GM19099 (cell line): ENCODE results near the gene CRNN.

Experiments
- POLR2A ChIP-seq: IDR thresholded peaks from 3 replicates; pipeline ENCODE4 v1.6.1; 2011; ENCODE audit warnings: low read depth; ENCODE audit not compliant: insufficient read length; ENCODE audit errors: extremely low read depth

CRNN gene

DNA sequence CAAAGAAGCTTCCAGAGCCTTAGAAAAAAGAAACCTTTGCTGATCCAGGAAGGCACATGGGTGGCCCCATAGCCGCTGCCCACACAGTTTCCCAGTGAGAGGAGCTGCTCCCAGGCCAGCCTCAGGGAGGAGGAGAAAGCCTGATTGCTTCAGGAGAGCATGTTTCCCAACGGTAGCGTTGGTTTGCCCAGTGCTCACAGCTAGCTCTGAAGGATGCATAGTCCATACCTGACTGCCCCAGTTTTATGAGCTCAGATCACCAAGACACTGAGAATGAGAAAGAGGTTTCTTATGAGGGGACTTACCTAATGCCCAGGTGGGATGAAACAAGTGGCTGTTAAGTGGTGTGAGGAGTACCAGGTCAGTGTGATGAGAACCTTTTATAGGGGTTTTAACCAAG, at the start of gene CRNN:
Gene CRNN, minus strand, starts transcription at position 355 of the 400 bp plus-strand sequence. CDS start 2,030 bp downstream, outside the sequence.
- TF ChIP-seq POLR2A: no peak

DNA sequence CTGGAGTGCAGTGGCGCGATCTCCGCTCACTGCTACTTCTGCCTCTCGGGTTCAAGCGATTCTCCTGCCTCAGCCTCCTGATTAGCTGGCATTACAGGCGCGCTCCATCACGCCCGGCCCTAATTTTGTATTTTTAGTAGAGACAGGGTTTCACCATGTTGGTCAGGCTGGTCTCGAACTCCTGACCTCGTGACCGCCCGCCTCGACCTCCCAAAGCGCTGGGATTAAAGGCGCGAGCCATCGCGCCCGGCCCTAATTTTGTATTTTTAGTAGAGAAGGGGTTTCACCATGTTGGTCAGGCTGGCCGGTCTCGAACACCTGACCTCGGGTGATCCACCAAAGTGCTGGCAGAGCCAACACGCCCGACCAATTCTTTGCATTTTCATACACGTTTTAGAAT, 48.6 kb upstream of the CRNN start:
- TF ChIP-seq POLR2A: no peak

DNA sequence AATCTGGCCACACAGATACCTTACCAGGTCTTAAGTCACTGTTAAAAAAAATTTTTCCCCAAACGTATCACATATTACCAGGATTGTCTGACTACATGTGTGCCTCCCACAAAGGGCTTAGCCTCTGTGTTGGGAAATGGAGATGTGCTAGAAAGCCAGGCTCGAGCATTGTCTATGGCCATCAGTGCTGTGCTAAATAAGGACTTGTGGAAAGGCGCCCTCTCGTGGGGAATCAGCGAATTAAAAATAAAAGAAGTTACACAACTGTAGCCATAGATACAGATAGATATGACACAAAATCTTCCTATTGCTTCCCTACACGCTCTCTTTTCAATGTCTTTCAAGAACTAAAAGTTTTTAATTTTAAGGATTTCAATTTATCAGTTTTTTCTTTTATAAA, 47.5 kb upstream of the CRNN start:
- no peak for TF ChIP-seq POLR2A

DNA sequence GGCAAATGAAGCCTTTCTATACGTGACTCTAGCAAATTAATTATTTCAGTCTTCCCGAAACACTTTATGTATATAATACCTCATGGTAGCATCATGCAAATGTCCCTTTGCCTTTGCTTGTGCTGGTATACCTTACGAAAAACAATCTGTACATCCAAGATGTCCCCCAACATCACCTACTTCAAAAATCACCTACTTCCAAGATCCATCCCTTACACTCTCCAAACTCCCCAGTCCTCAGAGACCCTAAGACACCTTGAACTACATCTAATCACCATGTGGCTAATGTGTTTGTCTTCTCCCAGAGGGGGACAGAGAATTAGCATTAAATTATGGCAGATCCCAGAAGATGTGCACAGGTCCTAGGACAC, 46.5 kb upstream of the CRNN start:
- no peak for TF ChIP-seq POLR2A

DNA sequence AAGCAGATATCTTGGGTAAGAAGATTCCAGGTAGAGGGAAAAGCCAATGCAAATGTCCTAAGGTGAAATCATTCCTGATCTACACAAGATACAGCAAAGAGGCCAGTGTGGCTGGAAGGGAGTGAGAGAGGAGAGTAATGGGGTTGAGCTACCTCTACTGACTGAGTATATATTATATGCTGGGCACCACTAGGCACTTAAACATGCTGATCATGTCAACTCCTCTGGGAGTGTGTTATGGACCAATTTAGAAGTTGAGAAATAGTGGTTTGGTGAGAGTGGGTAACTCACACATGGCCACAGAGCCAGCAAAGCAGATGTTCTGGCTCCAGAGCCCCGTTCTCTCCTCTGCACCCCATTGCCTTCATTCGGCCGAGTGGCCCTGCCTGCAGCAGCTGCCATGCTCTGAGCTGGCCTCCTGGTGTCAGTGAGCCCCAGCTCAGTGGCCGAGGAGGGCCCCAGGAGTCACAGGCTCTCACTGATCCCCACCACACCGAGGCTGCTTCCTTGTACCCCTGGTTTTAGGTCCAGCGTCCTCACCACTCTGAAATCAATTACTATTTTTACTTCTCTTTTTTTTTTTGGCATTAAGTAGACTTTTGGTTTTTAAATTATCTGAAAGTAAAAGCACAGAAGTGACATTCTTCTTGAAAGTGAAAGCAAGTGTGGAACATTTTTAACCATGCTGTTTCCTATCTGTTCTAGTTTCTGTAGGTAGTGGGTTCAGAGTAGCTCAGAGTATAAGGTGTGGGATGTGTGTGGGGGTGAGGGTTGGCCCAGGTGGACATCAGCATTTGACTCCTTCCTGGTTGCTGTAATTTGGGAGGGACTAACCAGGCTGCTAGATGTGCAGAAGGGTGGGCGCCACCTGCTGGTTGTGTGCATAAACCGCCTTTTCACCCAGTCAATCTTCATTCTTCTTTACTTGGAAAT, 45.8 kb upstream of the CRNN start:
- no peak for TF ChIP-seq POLR2A

DNA sequence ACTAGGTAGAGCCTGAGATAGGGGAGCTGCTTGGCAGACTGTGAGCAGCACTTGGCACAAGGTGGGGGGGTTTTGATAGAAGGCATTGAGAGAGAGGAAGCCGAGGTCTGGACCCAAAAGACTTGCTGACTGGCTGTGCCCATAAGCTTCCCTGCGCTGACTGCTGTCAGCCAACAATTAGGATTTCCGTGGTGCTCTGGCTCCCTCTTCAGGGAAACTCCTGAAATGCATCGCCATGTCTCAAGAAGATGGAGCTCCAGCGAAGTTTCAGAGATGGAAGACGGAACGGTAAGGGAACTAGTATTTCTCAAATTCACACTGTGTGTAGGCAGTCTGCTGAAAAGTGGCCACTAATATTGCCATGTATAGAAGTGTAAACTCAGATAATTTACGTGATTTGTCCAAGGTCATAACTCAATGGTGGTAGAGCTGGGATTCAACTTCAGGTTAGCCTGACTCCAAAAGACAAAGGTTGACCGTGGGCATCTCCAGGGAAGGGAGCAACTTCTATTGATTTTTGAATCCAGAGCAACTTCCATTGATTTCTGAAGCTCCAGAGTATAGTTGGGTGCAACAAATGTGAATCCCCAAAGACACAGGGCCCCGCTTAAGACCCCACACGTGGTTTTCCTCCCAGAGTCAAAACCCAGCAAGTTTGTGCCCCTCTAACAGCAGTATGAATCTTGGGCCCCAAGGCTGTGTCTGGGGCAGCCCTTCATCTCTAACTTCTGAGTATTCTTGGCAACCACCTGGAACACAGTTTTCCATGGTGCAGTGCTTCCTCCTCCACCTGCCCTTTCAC, 44.5 kb upstream of the CRNN start:
- TF ChIP-seq POLR2A: no peak

DNA sequence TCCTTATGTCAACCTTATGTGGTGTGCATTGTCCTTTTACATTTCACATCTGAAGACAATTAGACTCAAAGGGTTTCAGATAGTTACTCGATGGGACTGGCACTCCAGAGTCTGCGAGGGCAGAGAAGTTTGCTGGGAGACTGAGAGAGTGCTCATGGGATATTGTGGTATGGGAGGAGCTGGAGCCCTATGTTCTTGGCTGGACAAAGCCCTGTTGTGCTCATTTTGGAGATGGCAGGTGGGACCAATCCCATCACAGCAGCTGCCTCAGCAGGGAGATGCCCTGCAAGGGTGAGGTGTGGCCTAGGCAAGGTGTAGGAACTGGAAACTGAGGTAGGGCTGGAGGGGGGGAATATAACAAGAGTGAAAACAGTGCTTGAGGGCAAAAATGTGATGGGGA, 43.5 kb upstream of the CRNN start:
- no peak for TF ChIP-seq POLR2A

DNA sequence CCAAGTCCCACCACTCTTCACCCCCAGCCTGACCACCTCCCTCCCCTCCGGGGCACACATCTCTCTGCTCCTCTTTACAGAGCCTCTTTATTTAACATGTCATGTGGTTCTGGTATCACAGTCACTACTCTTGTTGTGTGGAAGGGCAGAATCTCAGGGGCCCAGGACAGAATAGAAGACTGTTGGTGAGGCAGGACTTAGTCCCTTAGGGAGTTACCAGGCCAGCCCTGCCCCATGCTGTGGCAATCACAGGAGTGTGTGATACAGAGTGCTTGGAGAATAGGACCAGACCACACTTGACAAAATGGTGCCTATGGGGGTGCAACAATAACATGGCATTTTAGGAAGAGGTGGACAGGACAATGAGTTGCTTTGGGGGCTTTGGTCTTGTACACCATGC, 43.0 kb upstream of the CRNN start:
- TF ChIP-seq POLR2A: no peak

DNA sequence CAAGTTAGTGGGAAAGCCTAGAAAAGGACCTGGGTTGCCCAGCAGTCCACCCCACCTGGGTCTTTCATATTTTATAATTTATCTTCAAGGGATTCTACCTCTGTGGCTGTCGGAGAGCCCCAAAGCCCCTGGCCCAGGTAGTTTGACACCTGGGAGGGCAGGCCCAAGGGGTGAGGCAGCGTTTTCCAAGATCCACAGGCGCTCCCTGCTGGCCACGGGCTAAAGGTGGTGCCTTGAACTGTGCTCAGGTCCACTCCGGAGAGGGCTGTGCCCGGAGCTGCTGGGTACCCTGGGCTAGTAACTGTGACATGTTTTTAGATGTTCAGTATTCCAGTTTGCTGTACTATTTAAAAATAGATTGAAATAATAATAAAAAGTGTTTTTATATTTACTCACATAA, 37.2 kb upstream of the CRNN start:
- TF ChIP-seq POLR2A: no peak

DNA sequence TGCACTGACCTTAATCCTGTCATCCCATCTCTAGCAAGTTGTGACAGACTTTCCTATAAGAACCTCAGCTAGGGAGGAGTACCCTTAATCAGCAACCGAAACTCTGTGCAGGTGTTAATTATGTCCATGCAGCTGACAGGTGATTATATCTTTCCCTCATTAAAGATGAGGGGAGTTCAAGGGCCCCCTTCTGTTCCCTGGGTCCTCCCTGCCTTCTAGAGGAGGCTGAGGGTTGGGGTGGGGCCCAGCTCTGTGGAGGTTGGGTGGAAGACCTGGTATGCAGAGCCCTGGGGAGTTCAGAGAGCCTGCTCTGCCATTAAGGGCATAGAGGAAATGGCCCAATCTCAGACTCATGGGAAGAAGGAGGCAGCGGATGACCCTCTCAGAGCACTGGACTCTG, 35.6 kb upstream of the CRNN start:
- TF ChIP-seq POLR2A: no peak

DNA sequence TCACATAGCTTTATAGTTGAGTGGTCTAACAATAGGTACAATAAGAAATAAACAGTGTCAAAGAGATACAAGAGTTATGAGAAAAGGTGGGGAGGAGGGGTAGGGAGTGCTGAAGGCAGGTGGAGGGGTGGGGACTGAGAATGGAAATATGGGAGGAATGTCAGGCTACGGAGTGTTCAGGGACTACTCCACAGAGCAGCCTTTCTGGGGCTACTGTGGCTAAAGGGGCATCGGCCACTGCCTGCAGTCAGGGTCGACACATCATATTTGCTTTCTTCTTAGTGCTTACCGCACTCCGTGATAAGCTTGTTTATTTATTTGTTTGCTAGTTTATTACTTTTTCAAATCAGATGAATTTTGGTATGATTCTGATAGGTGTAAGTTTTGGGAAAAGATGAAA, 34.4 kb upstream of the CRNN start:
- TF ChIP-seq POLR2A: no peak

DNA sequence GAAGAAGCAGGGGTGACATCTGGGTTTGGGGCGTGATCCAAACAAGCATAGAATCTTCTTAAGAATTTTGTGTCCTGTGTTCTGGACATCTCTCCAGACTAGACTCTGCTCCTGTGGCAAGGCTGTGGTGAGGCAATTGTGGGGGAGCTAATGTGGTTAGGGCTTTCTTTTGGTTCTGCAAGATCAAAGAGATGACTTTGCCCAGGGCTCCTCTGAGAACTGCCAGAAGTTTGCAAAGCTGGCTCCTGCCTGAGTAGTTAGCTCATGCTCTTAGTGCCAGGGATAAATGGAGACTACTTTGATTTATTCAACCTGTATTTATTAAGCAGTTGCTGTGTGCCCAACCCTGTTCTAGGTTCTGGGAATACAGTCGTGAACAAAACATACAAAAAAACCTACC, 34.0 kb upstream of the CRNN start:
- no peak for TF ChIP-seq POLR2A

DNA sequence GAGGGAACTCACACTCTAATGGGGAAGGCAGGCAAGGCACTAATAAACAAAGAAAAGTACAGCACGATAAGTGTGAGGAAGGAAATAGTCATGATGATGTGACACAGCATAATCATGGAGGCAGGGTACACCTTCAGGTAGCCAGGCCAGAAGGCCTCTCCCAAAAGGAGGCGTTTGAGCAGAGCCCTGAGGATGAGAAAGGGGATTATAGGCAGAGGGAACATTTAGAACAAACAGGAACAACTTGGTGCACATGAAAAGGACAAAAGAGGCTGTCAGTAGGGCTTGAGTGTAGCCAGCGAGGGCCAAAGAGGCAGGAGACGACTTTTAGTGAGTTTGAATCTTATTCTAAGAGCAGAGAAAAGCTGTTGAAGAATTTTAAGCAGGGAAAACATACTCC, 33.4 kb upstream of the CRNN start:
- no peak for TF ChIP-seq POLR2A

DNA sequence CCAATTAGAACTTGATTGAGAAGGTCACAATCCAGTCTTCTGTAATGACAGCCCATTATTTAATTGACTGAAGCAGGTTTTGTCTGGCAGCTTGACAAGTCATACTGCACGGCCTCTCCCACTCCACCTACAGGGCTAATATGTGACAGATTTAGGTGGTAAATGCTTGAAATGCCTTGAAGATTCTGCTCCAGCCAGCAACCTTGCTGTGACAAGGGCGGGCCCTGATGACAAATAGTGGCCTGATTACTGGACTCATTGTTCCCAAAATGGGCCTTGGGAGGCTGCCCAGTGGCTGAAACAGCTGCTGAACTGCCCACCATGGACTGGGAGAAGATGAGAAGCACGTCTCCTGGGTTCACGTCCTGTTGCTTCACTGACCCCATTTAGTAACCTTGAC, 30.0 kb upstream of the CRNN start:
- TF ChIP-seq POLR2A: no peak

DNA sequence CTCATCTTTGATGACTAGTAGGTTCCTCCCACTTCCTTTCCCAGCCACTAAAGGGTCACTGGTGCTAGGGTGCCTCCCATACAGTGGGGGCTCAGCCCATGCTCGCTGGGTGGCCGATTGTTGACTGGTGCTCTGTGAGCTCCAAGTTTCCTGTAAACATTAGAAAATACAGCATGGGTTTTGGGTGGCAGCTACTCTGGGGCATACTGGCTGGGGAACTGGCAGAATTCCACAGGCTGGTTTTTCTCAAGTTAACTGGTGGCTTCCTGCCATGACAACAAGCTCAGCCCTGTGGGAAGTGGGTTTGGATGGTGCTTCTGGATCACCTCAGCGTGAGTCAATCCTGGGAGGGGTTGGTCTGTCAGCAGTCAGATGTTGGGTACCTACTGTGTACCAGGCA, 28.7 kb upstream of the CRNN start:
- TF ChIP-seq POLR2A: no peak

DNA sequence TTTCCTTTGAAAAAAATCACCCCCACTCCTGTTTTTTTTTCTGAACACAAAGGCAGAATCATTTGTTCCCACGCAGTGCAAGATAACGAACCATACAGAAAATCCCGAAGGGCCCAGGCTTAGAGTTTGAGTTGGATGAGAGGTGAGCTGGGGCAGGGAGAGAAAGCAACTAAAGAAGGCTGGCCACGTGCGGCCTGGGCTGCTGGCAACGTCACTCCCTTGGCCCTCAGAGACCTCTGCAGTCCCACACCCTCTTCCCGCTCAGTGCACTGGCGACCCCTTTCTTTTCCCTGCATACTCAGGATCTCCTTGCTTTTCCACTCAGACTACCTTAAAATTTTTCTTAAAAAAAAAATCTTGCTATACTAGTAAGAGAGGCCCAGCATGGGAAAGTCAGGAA, 28.2 kb upstream of the CRNN start:
- no peak for TF ChIP-seq POLR2A
